IPS-18a (cell line): Measurements from ENCODE around the gene ARG1.
"Not testable (repeated sequence)": the region's sequence is repeated elsewhere in the genome, so short reads cannot be mapped to it uniquely, and the experiment has no call there.

ENCODE experiments used
- H3K27ac ChIP-seq: one replicate; pipeline ENCODE4 v1.5.1; 2013; ENCODE audit warnings: low read length
- H3K27me3 ChIP-seq: one replicate; pipeline ENCODE4 v1.6.1; 2013; ENCODE audit warnings: mild to moderate bottlenecking, low read length; ENCODE audit not compliant: control insufficient read depth, insufficient read depth
- H3K36me3 ChIP-seq: one replicate; pipeline ENCODE4 v1.6.1; 2013; ENCODE audit warnings: low read depth, low read length; ENCODE audit not compliant: control insufficient read depth
- H3K4me1 ChIP-seq: one replicate; pipeline ENCODE4 v1.6.1; 2013; ENCODE audit warnings: low read depth, low read length; ENCODE audit not compliant: control insufficient read depth
- H3K4me3 ChIP-seq: one replicate; pipeline ENCODE4 v1.5.1; 2013; ENCODE audit warnings: low read length
- H3K9ac ChIP-seq: one replicate; pipeline ENCODE4 v1.6.1; 2013; ENCODE audit warnings: mild to moderate bottlenecking, low read length, moderate library complexity
- H3K9me3 ChIP-seq: one replicate; pipeline ENCODE4 v1.6.1; 2013; ENCODE audit warnings: low read depth, low read length; ENCODE audit not compliant: control insufficient read depth

ARG1 gene

DNA sequence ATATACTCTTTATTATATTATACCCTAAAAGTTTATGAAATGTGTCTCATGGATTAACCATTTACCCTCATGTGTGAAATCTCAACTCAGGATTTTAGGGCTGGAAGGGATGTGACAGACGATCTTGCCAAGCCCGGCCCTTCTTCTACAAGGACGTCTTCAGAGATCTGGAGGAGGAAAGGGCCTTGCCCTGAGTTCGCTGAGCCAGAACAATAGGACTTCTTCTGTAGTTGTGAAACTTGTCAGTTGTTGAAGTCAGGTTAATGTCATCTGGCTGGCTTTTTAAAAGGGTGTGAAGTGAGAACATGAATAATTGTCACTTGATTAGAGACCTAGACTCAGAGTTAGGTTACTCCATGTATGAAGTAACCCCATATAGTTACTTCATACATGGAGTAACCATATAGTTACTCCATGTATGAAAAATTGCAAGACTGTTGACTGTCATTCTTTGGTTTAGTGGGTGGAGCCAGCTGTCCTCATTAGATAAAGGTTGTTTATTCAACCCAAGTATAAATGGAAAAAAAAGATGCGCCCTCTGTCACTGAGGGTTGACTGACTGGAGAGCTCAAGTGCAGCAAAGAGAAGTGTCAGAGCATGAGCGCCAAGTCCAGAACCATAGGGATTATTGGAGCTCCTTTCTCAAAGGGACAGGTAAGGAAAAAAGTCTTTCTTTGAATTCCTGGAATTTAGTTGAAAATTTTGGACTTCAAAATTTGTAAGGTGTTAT is at the start of gene ARG1:
Gene ARG1 (plus strand): TSS at position 541 of the 730 bp plus-strand sequence. CDS start 57 bp downstream, at position 598.
- H3K9me3 ChIP-seq: no peaks in the 10 kb centered on the region
- no peaks in the 10 kb centered on the region for H3K27me3 ChIP-seq
- H3K4me1 ChIP-seq: peaks cover 9% of the 10 kb centered on the region
- no peak within 1 kb of the TSS for H3K27ac ChIP-seq
- no peaks in the 10 kb centered on the region for H3K36me3 ChIP-seq
- H3K4me3 ChIP-seq: no peak within 1 kb of the TSS
- H3K9ac ChIP-seq: no peak within 1 kb of the TSS

DNA sequence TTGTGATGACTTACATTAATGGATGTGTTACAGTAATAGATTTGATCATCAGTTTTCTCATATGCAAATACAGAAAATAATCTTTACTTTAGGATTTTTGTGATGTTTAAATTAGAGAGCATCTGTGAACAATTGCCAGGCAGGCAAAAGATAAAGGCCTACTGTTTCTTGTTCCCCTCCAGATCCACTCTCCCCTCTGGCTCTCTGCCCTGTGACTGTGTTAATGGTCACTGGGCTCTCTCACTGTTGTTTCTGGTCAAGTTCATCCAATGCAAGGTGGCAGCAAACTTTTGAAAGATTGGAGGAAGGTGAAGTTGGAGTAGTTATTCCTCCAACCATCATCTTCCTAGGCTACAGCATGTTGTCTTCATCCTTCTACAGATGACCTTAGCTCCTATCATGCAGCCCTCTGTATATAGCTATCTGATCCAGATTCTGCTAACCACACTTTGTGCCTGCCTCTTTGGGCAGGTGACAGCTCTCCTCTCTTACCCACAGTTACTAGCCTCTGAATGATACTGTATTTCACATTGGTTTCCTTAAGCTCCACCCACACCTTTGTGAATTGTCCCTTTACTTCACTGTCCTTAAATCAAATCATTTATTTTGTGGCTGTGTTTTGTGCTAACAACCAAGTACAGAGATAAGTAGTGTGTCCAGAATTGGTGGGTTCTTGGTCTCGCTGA is 48.9 kb upstream of the ARG1 start:
- H3K4me3 ChIP-seq: no peak overlapping the region
- no peak overlapping the region for H3K27ac ChIP-seq
- H3K36me3 ChIP-seq: no peaks in the 10 kb centered on the region
- H3K9ac ChIP-seq: no peak overlapping the region
- H3K4me1 ChIP-seq: no peaks in the 10 kb centered on the region
- H3K9me3 ChIP-seq: no peaks in the 10 kb centered on the region
- no peaks in the 10 kb centered on the region for H3K27me3 ChIP-seq

GRCh38 chr6:131524695-131525336 is 48.2 kb upstream of the ARG1 start:
- H3K9me3 ChIP-seq: no peaks in the 10 kb centered on the region

DNA sequence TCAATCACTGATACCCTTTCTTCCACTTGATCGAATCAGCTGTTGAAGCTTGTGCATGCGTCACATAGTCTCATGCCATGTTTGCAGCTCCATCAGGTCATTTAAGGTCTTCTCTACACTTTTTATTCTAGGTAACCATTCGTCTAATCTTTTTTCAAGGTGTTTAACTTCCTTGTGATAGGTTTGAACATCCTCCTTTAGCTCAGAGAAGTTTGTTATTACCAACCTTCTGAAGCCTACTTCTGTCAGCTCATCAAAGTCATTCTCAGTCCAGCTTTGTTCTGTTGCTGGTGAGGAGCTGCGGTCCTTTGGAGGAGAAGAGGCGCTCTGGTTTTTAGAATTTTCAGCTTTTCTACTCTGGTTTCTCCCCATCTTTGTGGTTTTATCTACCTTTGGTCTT is 42.1 kb upstream of the ARG1 start:
- not testable (repeated sequence) for H3K9me3 ChIP-seq, H3K9ac ChIP-seq, H3K36me3 ChIP-seq, H3K4me1 ChIP-seq, H3K4me3 ChIP-seq, H3K27ac ChIP-seq, H3K27me3 ChIP-seq

More at GRCh38 chr6:131524695-131525336, 48.2 kb upstream of the ARG1 start:
- H3K27me3 ChIP-seq: no peaks in the 10 kb centered on the region
- H3K36me3 ChIP-seq: no peaks in the 10 kb centered on the region
- H3K27ac ChIP-seq: no peak overlapping the region
- no peaks in the 10 kb centered on the region for H3K4me1 ChIP-seq
- H3K9ac ChIP-seq: no peak overlapping the region
- no peak overlapping the region for H3K4me3 ChIP-seq

GRCh38 chr6:131531681-131532080 is 41.3 kb upstream of the ARG1 start:
- not testable (repeated sequence) for H3K9ac ChIP-seq, H3K9me3 ChIP-seq, H3K4me1 ChIP-seq, H3K27me3 ChIP-seq, H3K4me3 ChIP-seq, H3K36me3 ChIP-seq, H3K27ac ChIP-seq

GRCh38 chr6:131532580-131533039 is 40.4 kb upstream of the ARG1 start:
- H3K27ac ChIP-seq: no peak overlapping the region

DNA sequence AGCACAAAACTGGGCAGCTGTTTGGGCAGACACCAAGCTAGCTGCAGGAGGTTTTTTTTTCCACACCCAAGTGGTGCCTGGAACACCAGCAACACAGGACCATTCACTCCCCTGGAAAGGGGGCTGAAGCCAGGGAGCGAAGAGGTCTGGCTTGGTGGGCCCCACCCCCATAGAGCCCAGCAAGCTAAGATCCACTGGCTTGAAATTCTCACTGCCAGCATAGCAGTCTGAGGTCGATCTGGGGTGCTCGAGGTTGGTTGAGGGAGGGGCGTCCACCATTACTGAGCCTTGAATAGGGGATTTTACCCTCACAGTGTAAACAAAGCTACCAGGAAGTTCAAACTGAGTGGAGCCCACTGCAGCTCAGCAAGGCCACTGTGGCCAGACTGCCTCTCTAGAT is 34.4 kb upstream of the ARG1 start:
- H3K9me3 ChIP-seq, H3K9ac ChIP-seq, H3K36me3 ChIP-seq, H3K4me3 ChIP-seq, H3K27me3 ChIP-seq, H3K4me1 ChIP-seq, H3K27ac ChIP-seq: not testable (repeated sequence)

More at GRCh38 chr6:131532580-131533039, 40.4 kb upstream of the ARG1 start:
- H3K36me3 ChIP-seq: no peaks in the 10 kb centered on the region
- no peaks in the 10 kb centered on the region for H3K27me3 ChIP-seq
- H3K9ac ChIP-seq: no peak overlapping the region
- no peaks in the 10 kb centered on the region for H3K9me3 ChIP-seq
- no peak overlapping the region for H3K4me3 ChIP-seq
- H3K4me1 ChIP-seq: peaks cover 4% of the 10 kb centered on the region

DNA sequence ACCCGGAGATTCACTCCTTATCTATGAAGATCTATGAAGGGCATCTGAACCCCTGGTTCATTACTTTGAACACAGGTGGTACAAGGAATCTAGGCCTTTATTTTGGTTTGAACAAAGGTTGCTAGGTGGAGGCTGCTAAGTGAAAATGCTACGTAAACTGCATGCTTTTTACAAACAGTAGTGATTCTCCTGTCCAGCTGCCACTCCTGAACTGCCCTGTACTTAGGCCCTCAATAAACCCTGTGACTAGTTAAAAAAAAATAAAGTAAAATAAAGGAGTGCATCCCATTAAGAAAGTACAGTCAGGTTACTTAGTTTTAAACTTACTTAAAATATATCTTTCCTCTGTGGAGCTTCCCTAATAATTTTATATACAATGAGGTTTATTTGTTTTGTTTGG is 27.7 kb upstream of the ARG1 start:
- no peak overlapping the region for H3K4me3 ChIP-seq
- no peak overlapping the region for H3K9ac ChIP-seq
- no peak overlapping the region for H3K27ac ChIP-seq
- no peaks in the 10 kb centered on the region for H3K36me3 ChIP-seq
- no peaks in the 10 kb centered on the region for H3K4me1 ChIP-seq
- H3K27me3 ChIP-seq: no peaks in the 10 kb centered on the region
- H3K9me3 ChIP-seq: no peaks in the 10 kb centered on the region

DNA sequence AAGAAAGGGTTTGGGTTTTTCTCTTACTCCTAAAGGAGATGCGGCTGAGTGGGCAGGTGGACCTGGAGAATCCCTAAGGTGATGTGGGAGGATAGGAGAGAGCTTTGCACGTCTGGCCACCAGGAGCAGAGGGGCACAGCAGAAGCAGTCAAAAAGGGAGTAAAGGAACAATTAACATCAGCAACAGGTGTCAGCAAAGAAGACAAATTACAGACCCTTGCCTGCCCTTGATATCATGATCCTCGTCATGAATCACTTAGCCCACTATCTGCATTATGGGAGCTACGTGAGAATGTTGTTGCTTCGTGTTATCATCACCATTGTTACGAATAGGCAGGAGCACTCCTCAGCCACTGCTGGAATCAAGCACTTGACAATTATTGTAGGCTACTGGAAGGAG is 25.5 kb upstream of the ARG1 start:
- Histone ChIP-seq H3K9ac (no peak overlapping the region), H3K36me3 (no peaks in the 10 kb centered on the region), H3K4me3 (no peak overlapping the region), H3K27ac (no peak overlapping the region), H3K9me3 (no peaks in the 10 kb centered on the region), H3K27me3 (no peaks in the 10 kb centered on the region), H3K4me1 (no peaks in the 10 kb centered on the region)

- Histone ChIP-seq H3K4me1 (no peaks in the 10 kb centered on the region), H3K9ac (no peak overlapping the region), H3K9me3 (no peaks in the 10 kb centered on the region), H3K4me3 (no peak overlapping the region), H3K27me3 (no peaks in the 10 kb centered on the region), H3K36me3 (no peaks in the 10 kb centered on the region), H3K27ac (no peak overlapping the region)
These were observed 24.6 kb upstream of the ARG1 start for GRCh38 chr6:131548441-131548840.

DNA sequence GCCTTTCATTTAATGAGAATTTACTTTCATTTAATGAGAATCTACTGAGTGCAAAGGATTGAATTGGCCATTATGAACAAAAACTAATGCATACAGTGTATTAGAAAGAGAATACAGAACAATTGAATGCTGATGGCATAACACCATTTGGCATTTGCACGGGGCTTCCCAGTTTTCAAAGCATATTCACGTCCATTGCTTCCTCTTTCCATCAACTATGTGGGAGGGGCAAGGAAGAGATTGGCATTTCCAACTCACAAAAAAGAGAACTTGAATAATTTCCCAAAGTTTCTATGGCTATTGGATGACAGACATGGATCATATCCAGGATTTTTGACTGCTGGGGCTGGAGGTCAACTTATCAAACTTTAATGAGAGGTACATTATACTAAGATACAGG is 23.2 kb upstream of the ARG1 start:
- H3K27ac ChIP-seq: no peak overlapping the region
- H3K36me3 ChIP-seq: no peaks in the 10 kb centered on the region
- H3K4me1 ChIP-seq: no peaks in the 10 kb centered on the region
- no peaks in the 10 kb centered on the region for H3K27me3 ChIP-seq
- no peaks in the 10 kb centered on the region for H3K9me3 ChIP-seq
- H3K9ac ChIP-seq: no peak overlapping the region
- no peak overlapping the region for H3K4me3 ChIP-seq
